Adrenal gland (tissue), 12 donors: Measurements from ENCODE around the gene TMEM235. TPM values are rescaled to one million over a fixed set of nuclear protein-coding genes. Genes with fewer than 3 reads are reported as not detected.

ENCODE experiments used
- DNase-seq, 7 donors: peaks; one replicate each; pipeline ENCODE4 v3.0.0-alpha.2; 2019 to 2020
- H3K27ac ChIP-seq, 5 donors: fragments of 200-600 bp; sonication (generic) in 4 of 5; 1 replicate in 3 of 5; 2 replicates in 2 of 5; pipeline versions ENCODE4 v1.5.1 to v1.8.0; 2016 to 2020; ENCODE audit warnings: mild to moderate bottlenecking in 1 of 5
- H3K27me3 ChIP-seq: fragments of 200-600 bp; 2 replicates; pipeline ENCODE4 v1.8.0; 2021
- H3K36me3 ChIP-seq, 2 donors: fragments of 200-600 bp; replicated peaks in 1 of 2; 1 replicate in 1 of 2; 2 replicates in 1 of 2; pipeline versions ENCODE4 v1.5.1 to v1.8.0; 2018 to 2022
- H3K4me1 ChIP-seq, 2 donors: fragments of 200-600 bp; replicated peaks in 1 of 2; 1 replicate in 1 of 2; 2 replicates in 1 of 2; pipeline versions ENCODE4 v1.5.1 to v1.8.0; 2018 to 2021
- H3K4me3 ChIP-seq, 4 donors: fragments of 200-600 bp; sonication (generic) in 3 of 4; one replicate each; pipeline ENCODE4 v1.5.1; 2016 to 2018
- H3K9me3 ChIP-seq, 3 donors: fragments of 200-600 bp; sonication (generic) in 1 of 3; replicated peaks in 1 of 3; 1 replicate in 2 of 3; 2 replicates in 1 of 3; pipeline versions ENCODE4 v1.5.1 to v1.8.0; 2016 to 2021
- CTCF ChIP-seq, 6 experiments: fragments of 450-650 bp in 4 of 6; fragments of 200-600 bp in 2 of 6; sonication (generic) in 1 of 6; IDR thresholded peaks; 1 replicate in 5 of 6; 2 replicates in 1 of 6; pipeline versions ENCODE4 v1.5.1 to v1.8.0; 2016 to 2021; ENCODE audit warnings: antibody characterized with exemption in 6 of 6, mild to moderate bottlenecking in 2 of 6, moderate library complexity in 1 of 6
- POLR2A ChIP-seq, 2 donors: fragments of 450-650 bp; IDR thresholded peaks; one replicate each; pipeline ENCODE4 v1.6.1; 2017; ENCODE audit warnings: antibody characterized with exemption in 2 of 2, mild to moderate bottlenecking in 2 of 2, moderate library complexity in 1 of 2
- WGBS, 4 donors: extraction: QIAGEN DNeasy Blood & Tissue Kit in 2 of 4; methylation state at CpG; one replicate each; pipeline versions ENCODE4 v1.1.5 to v1.1.7; 2013 to 2017; 5-methylcytosine and 5-hydroxymethylcytosine counted together
- intact Hi-C, 2 donors: fragments of 100-400 bp; cut with DNase I; formaldehyde crosslinking; loops; one replicate each; pipeline versions ENCODE4 v1.14.1 to v1.15.0; 2022 to 2023
- polyA plus RNA-seq, 3 donors: library from polyadenylated mRNA; stranded (reverse); fragments of 200-250 nt in 2 of 3; fragments of 350-450 nt in 1 of 3; fragmentation: Illumina TruSeq in 1 of 3; extraction: RNeasy Lipid Tissue Mini Kit (QIAGEN cat#74804) in 1 of 3; gene quantifications; one replicate each; pipeline ENCODE4 v1.2.3, GENCODE V29; 2013 to 2014
- total RNA-seq, 9 donors: library from RNA; depleted of rRNA in 4 of 9; stranded (reverse); fragments of >200 nt in 4 of 9; fragments of 120-200 nt in 1 of 9; fragmentation: NEBNext Ultra II Directional in 1 of 9; extraction: Animal tissue kit (Norgen Biotek cat#: 25700) in 1 of 9; gene quantifications; one replicate each; pipeline versions ENCODE4 v1.1.0 to v1.2.4, GENCODE V29; 2013 to 2023
- donor health status: healthy with polysubstance abuse.
- donor health status: Bipolar disorder and iron deficiency.
- donor health status: DM: yes; HTN: yes; CAD: no.
- donor health status: DM: no; HTN: no; CAD: no.
- donor health status: DM: no; HTN: no; CAD: no.
- donor health status: DM: yes; HTN: yes; CAD: no.

The TMEM235 gene
- total and polyA plus RNA-seq, 12 donors = 0.07 TPM; not detected in 11

GRCh38 chr17:78269955-78270381, 38.5 kb downstream of the TMEM235 start:
- intact Hi-C loops = no loop called here
- TF ChIP-seq CTCF (IDR thresholded peaks at IDR 0.05) = no peak
- TF ChIP-seq POLR2A (IDR thresholded peaks at IDR 0.05) = no peak
- Histone ChIP-seq H3K4me1 (peaks cover 0 to 14% of the 10 kb centered on the region in 2 donors), H3K36me3 (no peaks in the 10 kb centered on the region), H3K27ac (no peak overlapping the region), H3K9me3 (no peaks in the 10 kb centered on the region), H3K27me3 (peaks cover 21% of the 10 kb centered on the region), H3K4me3 (no peak overlapping the region)
- 67 to 83% (median 78%) methylated on average over 1 to 8 of the region's 8 CpGs for WGBS, 4 donors
- no peak for DNase-seq

- Histone ChIP-seq H3K4me1 (peaks cover 0 to 14% of the 10 kb centered on the region in 2 donors), H3K9me3 (no peaks in the 10 kb centered on the region), H3K4me3 (no peak overlapping the region), H3K27ac (no peak overlapping the region), H3K27me3 (peaks cover 21% of the 10 kb centered on the region), H3K36me3 (no peaks in the 10 kb centered on the region)
- TF ChIP-seq CTCF (IDR thresholded peaks at IDR 0.05) = no peak
- no peak for TF ChIP-seq POLR2A (IDR thresholded peaks at IDR 0.05)
- peak in 1 of 7 donors; percentile 11 for DNase-seq
- intact Hi-C loops = no loop called here
- WGBS, 4 donors = 60 to 73% (median 67%) methylated on average over 9 to 12 of the region's 12 CpGs
Observed at GRCh38 chr17:78271419-78272170, 40.2 kb downstream of the TMEM235 start.

GRCh38 chr17:78272181-78272913, 40.9 kb downstream of the TMEM235 start:
- TF ChIP-seq POLR2A (IDR thresholded peaks at IDR 0.05) = no peak
- TF ChIP-seq CTCF (IDR thresholded peaks at IDR 0.05) = no peak
- H3K9me3 ChIP-seq = no peaks in the 10 kb centered on the region
- 13 to 23% (median 19%) methylated on average over 11 to 17 of the region's 17 CpGs for WGBS, 4 donors
- peaks cover 0 to 14% of the 10 kb centered on the region in 2 donors for H3K4me1 ChIP-seq
- intact Hi-C loops = no loop called here
- no peak overlapping the region for H3K4me3 ChIP-seq
- DNase-seq = peak; percentile 56 to 82 (median 61)
- H3K36me3 ChIP-seq = no peaks in the 10 kb centered on the region
- H3K27me3 ChIP-seq = peaks cover 21% of the 10 kb centered on the region
- no peak overlapping the region for H3K27ac ChIP-seq

GRCh38 chr17:78272914-78273258, 41.5 kb downstream of the TMEM235 start:
- H3K36me3 ChIP-seq = no peaks in the 10 kb centered on the region
- no peak overlapping the region for H3K4me3 ChIP-seq
- peaks cover 0 to 14% of the 10 kb centered on the region in 2 donors for H3K4me1 ChIP-seq
- TF ChIP-seq POLR2A (IDR thresholded peaks at IDR 0.05) (no peak), CTCF (IDR thresholded peaks at IDR 0.05) (no peak)
- intact Hi-C loops = no loop called here
- H3K9me3 ChIP-seq = no peaks in the 10 kb centered on the region
- H3K27ac ChIP-seq = no peak overlapping the region
- DNase-seq = no peak
- peaks cover 21% of the 10 kb centered on the region for H3K27me3 ChIP-seq
- 50 to 55% (median 51%) methylated on average over 7 of the region's 7 CpGs for WGBS, 4 donors
